Amniotic stem cell (primary cell): ENCODE data around the gene ATF7IP.
"Not testable (repeated sequence)": the region's sequence is repeated elsewhere in the genome, so short reads cannot be mapped to it uniquely, and the experiment has no call there.

Source experiments
- DNase-seq: peaks from one replicate; lab custom pipeline; 2025; lab: John Stamatoyannopoulos, UW

The ATF7IP gene, protein sequence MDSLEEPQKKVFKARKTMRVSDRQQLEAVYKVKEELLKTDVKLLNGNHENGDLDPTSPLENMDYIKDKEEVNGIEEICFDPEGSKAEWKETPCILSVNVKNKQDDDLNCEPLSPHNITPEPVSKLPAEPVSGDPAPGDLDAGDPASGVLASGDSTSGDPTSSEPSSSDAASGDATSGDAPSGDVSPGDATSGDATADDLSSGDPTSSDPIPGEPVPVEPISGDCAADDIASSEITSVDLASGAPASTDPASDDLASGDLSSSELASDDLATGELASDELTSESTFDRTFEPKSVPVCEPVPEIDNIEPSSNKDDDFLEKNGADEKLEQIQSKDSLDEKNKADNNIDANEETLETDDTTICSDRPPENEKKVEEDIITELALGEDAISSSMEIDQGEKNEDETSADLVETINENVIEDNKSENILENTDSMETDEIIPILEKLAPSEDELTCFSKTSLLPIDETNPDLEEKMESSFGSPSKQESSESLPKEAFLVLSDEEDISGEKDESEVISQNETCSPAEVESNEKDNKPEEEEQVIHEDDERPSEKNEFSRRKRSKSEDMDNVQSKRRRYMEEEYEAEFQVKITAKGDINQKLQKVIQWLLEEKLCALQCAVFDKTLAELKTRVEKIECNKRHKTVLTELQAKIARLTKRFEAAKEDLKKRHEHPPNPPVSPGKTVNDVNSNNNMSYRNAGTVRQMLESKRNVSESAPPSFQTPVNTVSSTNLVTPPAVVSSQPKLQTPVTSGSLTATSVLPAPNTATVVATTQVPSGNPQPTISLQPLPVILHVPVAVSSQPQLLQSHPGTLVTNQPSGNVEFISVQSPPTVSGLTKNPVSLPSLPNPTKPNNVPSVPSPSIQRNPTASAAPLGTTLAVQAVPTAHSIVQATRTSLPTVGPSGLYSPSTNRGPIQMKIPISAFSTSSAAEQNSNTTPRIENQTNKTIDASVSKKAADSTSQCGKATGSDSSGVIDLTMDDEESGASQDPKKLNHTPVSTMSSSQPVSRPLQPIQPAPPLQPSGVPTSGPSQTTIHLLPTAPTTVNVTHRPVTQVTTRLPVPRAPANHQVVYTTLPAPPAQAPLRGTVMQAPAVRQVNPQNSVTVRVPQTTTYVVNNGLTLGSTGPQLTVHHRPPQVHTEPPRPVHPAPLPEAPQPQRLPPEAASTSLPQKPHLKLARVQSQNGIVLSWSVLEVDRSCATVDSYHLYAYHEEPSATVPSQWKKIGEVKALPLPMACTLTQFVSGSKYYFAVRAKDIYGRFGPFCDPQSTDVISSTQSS

DNA sequence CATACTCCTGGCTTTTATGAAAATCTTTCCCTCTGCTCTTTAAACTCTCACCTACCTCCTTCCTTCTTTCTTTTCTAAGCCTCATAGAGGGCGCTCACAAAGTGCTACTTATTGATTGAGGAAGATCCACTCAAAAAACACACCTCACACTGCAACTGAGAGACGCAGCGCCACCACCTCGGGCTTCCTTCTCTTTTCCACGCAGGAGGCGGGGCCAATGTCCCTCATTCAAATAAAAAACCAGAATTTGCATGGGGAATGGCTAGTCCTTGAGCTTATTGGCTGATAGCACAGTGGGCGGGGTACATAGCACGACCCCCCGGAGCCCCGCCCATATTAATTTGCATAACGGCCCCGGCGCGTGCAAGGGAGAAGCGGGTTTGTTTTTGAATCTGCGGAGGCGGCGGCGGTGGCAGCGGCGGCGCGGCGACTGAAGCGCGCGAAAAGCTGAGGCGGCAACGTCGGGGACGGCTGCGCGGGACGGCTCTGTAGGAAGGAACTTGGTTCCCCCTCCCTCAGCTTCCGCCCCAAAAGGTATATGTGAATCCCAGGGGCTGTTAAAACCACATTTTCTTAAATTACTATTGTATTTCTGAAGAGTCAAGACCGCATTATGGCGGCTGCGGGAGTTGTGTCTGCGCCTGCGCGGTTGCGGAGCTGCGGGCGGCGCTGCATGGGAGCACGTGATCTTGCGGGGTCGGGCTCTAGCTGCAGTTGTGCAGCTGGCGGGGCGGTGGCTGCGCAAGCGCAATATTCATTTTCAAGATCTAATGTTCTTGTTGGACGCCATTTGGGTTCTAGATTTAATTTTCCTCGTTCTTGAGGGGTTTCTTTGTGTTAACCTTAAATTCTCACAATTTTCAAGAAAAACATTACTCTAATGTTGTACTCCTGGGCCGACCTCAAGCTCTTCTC is at the start of gene ATF7IP:
ATF7IP (plus strand) TSS at position 389 of the 915 bp plus-strand sequence. CDS start 58,234 bp downstream, outside the sequence.
- DNase-seq, result peak; percentile 96

DNA sequence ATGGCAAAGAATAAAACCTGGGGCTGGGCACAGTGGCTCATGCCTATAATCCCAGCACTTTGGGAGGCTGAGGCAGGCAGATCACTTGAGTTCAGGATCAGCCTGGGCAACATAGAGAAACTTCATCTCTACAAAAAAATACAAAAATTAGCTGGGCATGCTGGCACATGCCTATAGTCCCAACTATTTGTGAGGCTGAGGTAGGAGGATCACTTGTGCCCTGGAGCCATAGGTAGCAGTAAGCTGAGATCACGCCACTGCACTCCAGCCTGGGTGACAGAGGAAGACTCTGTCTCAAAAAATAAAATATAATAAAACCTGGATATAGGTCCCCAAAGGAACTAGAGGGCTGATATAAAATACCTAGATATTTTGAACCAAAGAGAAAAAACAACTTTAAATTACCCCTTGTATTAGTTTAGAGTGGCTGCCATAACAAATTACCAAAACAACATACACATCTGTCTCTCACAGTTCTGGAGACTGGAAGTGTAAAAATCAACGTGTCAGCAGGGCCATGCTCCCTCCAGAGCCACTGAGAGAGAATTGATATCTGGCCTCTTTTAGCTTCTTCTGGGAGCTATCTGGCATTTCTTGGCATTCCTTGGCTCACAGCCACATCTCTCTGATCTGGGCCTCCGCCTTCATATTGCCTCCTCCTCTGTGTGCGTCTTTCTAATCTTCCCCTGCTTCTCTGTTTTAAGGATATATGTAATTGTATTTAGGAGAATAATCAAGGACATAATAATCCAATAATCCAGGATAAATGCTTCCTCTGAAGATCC is 47.9 kb upstream of the ATF7IP start:
- no peak for DNase-seq

DNA sequence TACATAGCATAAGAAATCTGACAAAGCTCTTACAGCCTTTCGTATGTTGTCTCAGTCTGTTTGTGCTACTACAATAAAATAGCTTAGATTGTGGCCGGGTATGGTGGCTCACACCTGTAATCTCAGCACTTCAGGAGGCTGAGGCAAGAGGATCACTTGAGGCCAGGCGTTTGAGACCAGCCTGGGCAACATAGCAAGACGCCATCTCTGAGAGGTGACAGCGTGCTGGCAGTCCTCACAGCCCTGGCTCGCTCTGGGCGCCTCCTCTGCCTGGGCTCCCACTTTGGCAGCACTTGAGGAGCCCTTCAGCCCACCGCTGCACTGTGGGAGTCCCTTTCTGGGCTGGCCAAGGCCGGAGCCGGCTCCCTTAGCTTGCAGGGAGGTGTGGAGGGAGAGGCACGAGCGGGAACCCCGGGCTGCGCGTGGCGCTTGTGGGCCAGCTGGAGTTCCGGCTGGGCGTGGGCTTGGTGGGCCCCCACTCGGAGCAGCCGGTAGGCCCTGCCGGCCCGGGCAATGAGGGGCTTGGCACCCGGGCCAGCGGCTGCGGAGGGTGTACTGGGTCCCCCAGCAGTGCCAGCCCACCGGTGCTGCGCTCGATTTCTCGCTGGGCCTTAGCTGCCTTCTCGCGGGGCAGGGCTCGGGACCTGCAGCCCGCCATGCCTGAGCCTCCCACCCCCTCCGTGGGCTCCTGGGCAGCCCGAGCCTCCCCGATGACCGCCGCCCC is 45.6 kb upstream of the ATF7IP start:
- DNase-seq, result not testable (repeated sequence)

DNA sequence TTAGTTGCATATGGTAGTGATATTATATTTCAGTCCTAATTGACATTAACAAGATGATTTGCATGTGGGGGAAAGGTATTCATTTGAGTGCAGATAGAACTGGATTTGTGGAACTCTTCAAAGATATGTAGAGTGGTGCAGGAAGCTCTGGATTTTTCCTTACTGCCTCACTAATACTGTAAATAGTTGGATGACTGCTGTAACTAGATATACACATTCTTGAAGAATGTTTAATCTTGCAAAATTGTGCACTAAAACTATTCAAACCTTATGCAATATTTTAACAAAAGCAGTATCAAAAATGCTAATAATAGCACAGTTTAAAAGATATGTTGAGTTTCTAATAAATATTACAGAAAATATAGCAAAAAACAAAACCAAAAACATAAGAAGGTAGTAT is 43.1 kb upstream of the ATF7IP start:
- DNase-seq, result no peak

DNA sequence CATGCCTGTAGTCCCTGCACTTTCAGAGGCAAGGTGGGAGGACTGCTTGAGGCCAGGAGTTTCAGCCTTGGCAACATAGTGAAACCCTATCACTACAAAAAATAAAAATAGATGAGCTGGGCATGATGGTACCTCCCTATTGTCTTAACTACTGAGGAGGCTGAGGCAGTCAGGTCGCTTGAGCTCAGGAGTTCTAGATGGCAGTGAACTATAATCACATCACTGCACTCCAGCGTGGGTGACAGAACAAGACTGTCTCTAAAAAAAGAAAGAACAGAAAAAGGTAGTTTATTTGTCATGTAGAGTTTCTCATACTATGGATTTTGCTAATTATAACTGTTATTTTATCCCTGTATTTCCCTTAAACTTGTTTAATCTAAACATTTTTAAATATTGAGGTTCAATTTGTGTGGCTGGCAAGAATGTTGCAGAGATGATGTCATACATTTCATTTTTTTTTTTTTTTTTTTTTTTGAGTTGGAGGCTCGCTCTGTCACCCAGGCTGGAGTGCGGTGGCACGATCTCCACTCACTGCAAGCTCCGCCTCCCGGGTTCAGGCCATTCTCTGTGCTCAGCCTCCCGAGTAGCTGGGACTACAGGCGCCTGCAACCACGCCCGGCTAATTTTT is 39.7 kb upstream of the ATF7IP start:
- DNase-seq, result no peak

DNA sequence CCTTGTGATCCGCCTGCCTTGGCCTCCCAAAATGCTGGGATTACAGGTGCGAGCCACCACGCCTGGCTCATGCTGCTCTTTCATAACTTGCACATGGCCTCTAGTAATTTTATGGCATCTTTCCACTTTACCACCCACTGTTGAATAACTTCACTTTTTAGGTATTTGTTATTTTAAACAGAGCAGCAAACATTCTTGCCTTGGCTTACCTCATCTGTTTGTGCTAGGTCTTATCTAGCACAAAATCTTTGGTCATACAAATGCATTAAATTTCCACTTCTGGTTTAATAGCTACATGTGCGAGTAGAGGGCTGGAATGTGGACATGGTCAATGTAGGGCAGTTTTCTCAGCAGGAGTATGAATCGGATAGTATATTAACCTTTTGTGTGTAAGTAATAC is 38.8 kb upstream of the ATF7IP start:
- no peak for DNase-seq

DNA sequence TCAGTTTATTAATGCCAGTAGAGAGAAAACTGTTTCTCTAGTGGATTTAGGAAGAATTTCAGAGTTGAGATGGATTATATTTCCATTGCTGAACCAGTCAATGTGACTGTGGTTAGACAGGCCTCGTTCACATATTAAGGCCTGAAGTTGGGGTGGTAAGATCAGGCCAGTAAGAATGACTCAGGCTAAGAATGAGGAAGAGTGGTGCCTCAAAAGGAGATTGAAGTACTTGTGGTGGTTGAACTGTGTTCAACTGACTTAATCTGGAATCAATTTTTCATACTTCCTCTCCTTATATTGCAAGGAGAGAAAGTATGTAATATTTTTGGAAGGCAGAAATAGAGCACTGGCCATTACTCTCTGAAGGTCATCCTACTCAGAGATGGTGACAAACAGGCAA is 37.8 kb upstream of the ATF7IP start:
- DNase-seq, result no peak

DNA sequence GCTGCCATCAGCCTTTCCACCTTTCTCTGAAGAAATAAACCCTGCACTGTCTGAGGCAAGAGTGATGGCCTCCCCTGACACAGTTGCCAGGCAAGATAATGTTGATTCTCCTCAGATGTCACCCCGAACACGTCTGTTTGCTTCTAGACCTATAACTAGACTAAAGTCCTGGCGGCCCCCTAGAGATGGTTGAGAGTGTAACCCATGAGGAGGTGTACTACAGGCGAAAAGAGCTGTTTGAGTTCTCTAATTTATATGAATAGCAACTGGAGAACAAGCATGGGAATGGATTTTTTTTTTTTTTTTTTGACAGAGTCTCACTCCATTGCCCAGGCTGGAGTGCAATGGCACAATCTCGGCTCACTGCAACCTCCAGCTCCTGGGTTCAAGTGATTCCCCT is 33.0 kb upstream of the ATF7IP start:
- DNase-seq, result no peak

DNA sequence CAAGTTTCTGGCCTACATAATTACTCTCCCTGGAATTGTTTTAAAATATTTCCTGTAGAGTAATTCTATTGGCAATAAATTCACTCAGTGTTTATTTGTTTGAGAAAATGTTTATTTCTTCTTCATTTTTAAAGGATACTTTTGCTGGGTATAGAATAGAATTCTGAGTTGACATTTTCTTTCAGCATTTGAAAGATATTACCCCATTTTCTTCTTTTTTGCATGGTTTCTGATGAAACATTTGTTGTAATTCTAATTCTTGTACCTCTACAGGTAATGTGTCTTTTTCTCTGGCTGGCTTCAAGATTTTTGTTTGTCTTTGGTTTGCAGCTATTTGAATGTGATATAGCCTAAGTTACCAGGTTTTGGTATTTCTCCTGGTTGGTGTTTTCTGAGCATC is 25.1 kb upstream of the ATF7IP start:
- DNase-seq, result no peak

DNA sequence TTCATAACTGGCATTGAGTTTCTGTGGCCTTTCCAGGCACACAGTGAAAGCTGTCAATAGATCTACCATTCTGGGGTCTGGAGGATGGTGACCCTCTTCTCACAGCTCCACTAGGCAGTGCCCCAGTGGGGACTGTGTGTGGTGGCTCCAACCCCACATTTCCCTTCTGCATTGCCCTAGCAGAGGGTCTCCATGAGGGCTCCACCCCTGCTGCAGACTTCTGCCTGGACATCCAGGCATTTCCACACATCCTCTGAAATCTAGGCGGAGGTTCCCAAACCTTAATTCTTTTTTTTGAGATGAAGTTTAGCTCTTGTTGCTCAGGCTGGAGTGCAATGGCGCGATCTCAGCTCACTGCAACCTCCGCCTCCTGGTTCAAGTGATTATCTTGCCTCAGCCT is 14.0 kb upstream of the ATF7IP start:
- not testable (repeated sequence) for DNase-seq

DNA sequence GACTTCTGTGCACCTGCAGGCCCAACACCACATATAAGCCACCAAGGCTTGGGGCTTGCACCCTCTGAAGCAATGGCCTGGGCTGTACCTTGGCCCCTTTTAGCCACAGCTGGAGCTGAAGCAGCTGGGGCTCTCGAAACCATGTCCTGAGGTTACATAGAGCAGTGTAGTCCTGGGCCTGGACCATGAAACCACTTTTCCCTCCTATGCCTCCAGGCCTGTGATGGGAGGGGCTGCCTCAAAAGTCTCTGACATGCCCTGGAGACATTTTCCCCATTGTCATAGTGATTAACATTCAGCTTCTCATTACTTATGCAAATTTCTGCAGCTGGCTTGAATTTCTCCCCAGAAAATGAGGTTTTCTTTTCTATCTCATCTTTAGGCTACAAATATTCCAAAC is 13.4 kb upstream of the ATF7IP start:
- not testable (repeated sequence) for DNase-seq

DNA sequence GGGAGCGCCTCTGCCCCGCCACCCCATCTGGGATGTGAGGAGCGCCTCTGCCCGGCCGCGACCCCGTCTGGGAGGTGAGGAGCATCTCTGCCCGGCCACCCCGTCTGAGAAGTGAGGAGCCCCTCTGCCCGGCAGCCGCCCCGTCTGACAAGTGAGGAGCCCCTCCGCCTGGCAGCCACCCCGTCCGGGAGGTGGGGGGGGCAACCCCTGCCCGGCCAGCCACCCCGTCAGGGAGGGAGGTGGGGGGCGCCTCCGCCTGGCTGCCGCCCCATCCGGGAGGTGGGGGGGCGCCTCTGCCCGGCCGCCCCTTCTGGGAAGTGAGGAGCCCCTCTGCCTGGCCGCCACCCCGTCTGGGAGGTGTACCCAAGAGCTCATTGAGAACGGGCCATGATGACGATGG is 10.8 kb upstream of the ATF7IP start:
- DNase-seq, result not testable (repeated sequence)

DNA sequence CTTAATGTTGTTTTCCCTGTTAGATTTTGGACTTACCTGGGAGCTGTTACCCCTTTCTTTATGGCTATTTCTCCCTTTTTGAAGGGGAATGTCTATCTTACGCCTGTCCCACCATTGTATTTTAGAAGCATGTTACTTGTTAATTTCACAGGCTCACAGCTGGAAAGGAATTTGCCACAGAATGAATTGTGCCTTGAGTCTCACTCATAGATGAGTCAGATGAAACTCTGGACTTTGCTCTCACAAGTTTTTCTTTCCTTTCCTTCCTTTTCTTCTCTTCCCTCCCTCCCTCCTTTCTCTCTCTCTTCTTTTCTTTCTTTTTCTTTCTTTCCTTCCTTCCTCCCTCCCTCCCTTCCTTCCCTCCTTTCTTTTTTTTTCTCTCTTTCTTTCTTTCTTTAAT is 9.3 kb upstream of the ATF7IP start:
- no peak for DNase-seq

DNA sequence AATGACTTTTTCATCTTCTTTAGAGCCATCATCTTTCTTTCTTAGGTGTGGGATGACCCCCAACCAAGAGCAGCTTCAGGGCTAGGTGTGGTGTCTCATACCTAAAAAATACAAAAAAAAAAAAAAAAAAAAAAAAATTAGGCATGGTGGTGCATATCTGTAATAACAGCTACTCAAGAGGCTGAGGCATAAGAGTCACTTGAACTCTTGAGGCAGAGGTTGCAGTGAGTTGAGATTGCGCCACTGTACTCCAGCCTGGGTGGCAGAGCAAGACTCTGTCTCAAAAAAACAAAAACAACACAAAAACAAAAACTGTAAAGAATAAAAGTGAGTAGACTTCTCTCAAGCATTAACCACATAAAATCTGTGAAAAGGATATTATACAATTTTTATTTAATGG is 8.0 kb upstream of the ATF7IP start:
- DNase-seq, result no peak

DNA sequence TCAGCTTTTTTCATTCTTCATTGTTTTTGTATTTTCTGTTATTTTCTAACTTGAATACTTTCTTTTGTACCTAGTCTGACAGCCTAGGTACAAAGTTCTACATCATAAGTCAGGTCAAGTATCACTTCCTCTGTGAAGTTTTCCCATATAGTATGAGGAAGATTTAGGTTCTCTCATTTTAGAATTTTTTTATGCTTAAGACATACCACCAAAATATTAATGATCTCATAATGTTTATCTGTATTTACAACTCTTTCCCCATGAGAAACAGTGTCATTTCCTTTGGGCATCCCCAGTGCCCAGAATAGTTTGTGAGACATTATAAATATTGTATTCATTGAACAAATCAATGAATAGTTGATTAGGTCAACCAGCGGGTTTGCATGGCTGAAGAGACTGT is 3.1 kb upstream of the ATF7IP start:
- no peak for DNase-seq

DNA sequence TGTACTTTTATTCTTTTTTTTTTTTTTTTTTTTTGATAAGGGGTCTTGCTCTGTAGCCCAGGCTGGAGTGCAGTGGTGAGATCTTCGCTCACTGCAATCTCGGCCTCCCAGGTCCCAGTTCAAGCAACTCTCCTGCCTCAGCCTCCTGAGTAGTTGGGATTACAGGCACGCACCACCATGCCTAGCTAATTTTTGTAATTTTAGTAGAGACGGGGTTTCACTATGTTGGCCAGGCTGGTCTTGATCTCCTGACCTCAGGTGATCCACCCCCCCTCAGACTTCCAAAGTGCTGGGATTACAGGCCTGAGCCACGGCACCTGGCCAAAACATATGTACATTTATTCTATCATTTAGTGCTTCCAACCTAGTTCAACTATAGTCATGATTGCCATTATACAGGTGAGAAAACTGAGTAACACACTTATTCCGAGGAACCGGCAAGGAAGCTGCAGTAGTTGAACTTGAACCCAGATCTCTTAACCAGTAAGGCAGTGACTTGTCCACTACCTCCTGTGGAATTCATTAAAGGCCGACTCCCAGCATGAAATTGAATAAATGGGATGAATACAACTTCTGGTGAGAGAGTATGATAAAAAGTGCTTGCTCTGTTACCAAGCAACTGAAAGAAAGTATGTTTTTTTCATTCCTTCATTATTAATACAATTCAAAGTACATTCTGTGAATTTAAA is 755 bp upstream of the ATF7IP start:
- no peak for DNase-seq

DNA sequence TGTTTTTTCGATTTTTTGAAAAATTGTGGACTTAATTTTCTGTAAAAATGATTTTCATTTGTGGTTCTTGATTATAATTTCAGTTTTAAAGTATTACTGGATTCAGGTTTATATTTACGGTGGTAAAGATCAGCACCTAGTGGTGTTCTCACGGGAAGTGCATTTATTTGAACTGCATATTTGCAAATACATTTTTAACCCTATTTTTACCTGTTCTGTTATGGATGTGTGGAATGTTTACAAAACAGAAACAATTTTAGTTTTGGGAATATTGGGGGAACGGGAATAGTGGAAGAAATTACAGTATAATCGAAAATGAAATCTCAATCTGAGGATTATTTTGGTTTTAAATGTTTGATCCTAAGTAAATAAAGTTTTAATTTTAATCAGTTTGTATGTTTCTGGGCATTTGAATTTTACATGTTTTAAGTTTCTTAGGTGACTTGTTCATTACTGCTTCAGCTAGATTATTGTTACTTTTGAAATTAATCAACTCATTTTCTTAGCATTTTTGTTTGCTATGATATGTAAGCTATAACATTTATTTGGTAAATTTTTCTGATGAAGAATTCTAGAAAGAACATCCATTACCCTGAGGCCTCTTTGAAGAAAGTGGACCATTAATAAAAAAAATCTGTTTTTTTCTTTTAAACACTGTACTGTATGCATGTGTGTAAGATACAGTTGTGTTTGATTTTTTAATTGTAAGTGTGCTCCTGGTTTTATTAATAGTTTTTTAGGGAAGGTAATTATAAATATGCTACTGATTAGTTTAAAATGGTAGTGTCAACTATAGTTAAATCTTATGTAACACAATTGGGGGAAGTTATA is 942 bp downstream of the ATF7IP start:
- DNase-seq, result no peak
